CD4-positive, alpha-beta T cell (primary cell): ENCODE measurements around the gene FOXL2. TPM values are rescaled to one million over a fixed set of nuclear protein-coding genes. Genes with fewer than 3 reads are reported as not detected.

Experiments used
- ATAC-seq: fragments of 200-7000 bp; cut with Tn5 transposase; one replicate; pipeline ENCODE4 v1.10.0; 2022; ENCODE audit warnings: mild to moderate bottlenecking; ENCODE audit not compliant: poor library complexity
- CTCF ChIA-PET: fragments of 350-600 bp; sonication (Branson Sonifier 250); formaldehyde crosslinking; loops from one replicate; lab custom pipeline; 2021; ENCODE audit warnings: antibody characterized with exemption, inconsistent platforms; lab: Charles Lee
- POLR2A ChIA-PET: fragments of 350-600 bp; sonication (Branson Sonifier 250); formaldehyde crosslinking; loops from one replicate; lab custom pipeline; 2021; ENCODE audit warnings: antibody characterized with exemption, inconsistent platforms; lab: Charles Lee
- DNase-seq, 14 experiments: peaks; one replicate each; pipeline ENCODE4 v3.0.0-alpha.2; 2013 to 2020; ENCODE audit warnings: mixed read lengths in 2 of 14
- H3K27ac ChIP-seq, 2 donors: one replicate each; pipeline versions ENCODE4 v1.5.1 to v1.7.0; 2013; ENCODE audit warnings: low read length in 2 of 2, low read depth in 1 of 2, mild to moderate bottlenecking in 1 of 2
- H3K27me3 ChIP-seq, 2 experiments: 1 replicate in 1 of 2; 2 replicates in 1 of 2; pipeline versions ENCODE4 v1.6.1 to v1.7.0; 2013; ENCODE audit warnings: low read length in 2 of 2, control low read depth in 1 of 2, mild to moderate bottlenecking in 1 of 2, moderate library complexity in 1 of 2; ENCODE audit not compliant: insufficient read depth in 2 of 2, control insufficient read depth in 1 of 2
- H3K36me3 ChIP-seq: one replicate; pipeline ENCODE4 v1.6.1; 2013; ENCODE audit warnings: low read length, control low read depth; ENCODE audit not compliant: insufficient read depth
- H3K4me1 ChIP-seq: one replicate; pipeline ENCODE4 v1.6.1; 2013; ENCODE audit warnings: low read length, control low read depth; ENCODE audit not compliant: insufficient read depth
- H3K4me3 ChIP-seq: one replicate; pipeline ENCODE4 v1.5.1; 2013; ENCODE audit warnings: mild to moderate bottlenecking, low read length, moderate library complexity
- H3K9me3 ChIP-seq, 2 experiments: 1 replicate in 1 of 2; 2 replicates in 1 of 2; pipeline versions ENCODE4 v1.6.1 to v1.7.0; 2013; ENCODE audit warnings: low read length in 2 of 2, mild to moderate bottlenecking in 2 of 2, control low read depth in 1 of 2, moderate library complexity in 1 of 2; ENCODE audit not compliant: control insufficient read depth in 1 of 2, insufficient read depth in 1 of 2
- H3K27ac Mint-ChIP-seq: one replicate; pipeline ENCODE4 v1.8.0; 2020; ENCODE audit warnings: mixed read lengths
- H3K27me3 Mint-ChIP-seq: one replicate; pipeline ENCODE4 v1.8.0; 2021; ENCODE audit warnings: mixed read lengths
- H3K36me3 Mint-ChIP-seq: one replicate; pipeline ENCODE4 v1.8.0; 2021; ENCODE audit warnings: low read depth, mixed read lengths
- H3K4me1 Mint-ChIP-seq: one replicate; pipeline ENCODE4 v1.8.0; 2021; ENCODE audit warnings: low read depth, mixed read lengths
- H3K4me3 Mint-ChIP-seq: one replicate; pipeline ENCODE4 v1.8.0; 2020; ENCODE audit warnings: mild to moderate bottlenecking, mixed read lengths
- H3K9me3 Mint-ChIP-seq: one replicate; pipeline ENCODE4 v1.8.0; 2020; ENCODE audit warnings: mixed read lengths
- CTCF ChIP-seq: fragments of 200-600 bp; IDR thresholded peaks from one replicate; pipeline ENCODE4 v1.8.0; 2022; ENCODE audit warnings: antibody characterized with exemption, mild to moderate bottlenecking
- intact Hi-C, 2 experiments: fragments of 100-400 bp; cut with DNase I in 1 of 2; cut with micrococcal nuclease in 1 of 2; formaldehyde crosslinking; loops; one replicate each; pipeline versions ENCODE4 v1.15.1 to v1.9.0; 2023 to 2025; cut with DNase I, micrococcal nuclease
- total RNA-seq, 174 experiments: library from RNA in 2 of 174; stranded (reverse) in 2 of 174; gene quantifications; one replicate each; pipeline ENCODE4 v1.2.3 and lab custom pipeline; 2021 to 2026

Gene FOXL2
- total RNA-seq, 2 experiments from 2014 or later = not detected

- Histone ChIP-seq H3K4me3 (no peak overlapping the region), H3K9me3 (no peaks in the 10 kb centered on the region), H3K4me1 (peaks cover 5% of the 10 kb centered on the region), H3K27ac (no peak overlapping the region), H3K36me3 (no peaks in the 10 kb centered on the region), H3K27me3 (peaks cover 0 to 4% of the 10 kb centered on the region in 2 experiments)
- H3K4me1 Mint-ChIP-seq = no peaks in the 10 kb centered on the region
- ChIA-PET CTCF (interaction anchor here (0.8 kb wide), 1 partner anchor 504 kb away, joined by 3 read pairs; no protein-coding TSS in a partner anchor), POLR2A (interaction anchor here (1.8 kb wide), 1 partner anchor 327 kb away, joined by 4 read pairs; the partner anchor contains the start of gene CEP70)
- H3K9me3 Mint-ChIP-seq = no peaks in the 10 kb centered on the region
- ATAC-seq (no peak), DNase-seq (no peak)
- H3K27ac Mint-ChIP-seq = no peak overlapping the region
- H3K27me3 Mint-ChIP-seq = peaks cover 14% of the 10 kb centered on the region
- no peak overlapping the region for H3K4me3 Mint-ChIP-seq
- no peak for TF ChIP-seq CTCF
- intact Hi-C loops = loop anchor here (2.0 to 10.0 kb wide), 4 partner anchors 223 to 739 kb away; no protein-coding TSS in a partner anchor
- H3K36me3 Mint-ChIP-seq = no peaks in the 10 kb centered on the region
Observed at GRCh38 chr3:138921316-138922292, 25.3 kb downstream of the FOXL2 start.

GRCh38 chr3:138919325-138919724 is 27.6 kb downstream of the FOXL2 start:
- ChIA-PET CTCF (interaction anchor here (0.6 to 2.2 kb wide), 3 partner anchors 17 to 220 kb away, joined by 3 to 5 read pairs (median 4); no protein-coding TSS in a partner anchor), POLR2A (no interaction called here)
- Mint-ChIP-seq H3K4me1 (no peaks in the 10 kb centered on the region), H3K9me3 (no peaks in the 10 kb centered on the region), H3K27ac (no peak overlapping the region), H3K4me3 (no peak overlapping the region), H3K36me3 (no peaks in the 10 kb centered on the region), H3K27me3 (peaks cover 14% of the 10 kb centered on the region)
- no peak for ATAC-seq
- Histone ChIP-seq H3K9me3 (no peaks in the 10 kb centered on the region), H3K36me3 (no peaks in the 10 kb centered on the region), H3K4me3 (no peak overlapping the region), H3K27ac (no peak overlapping the region), H3K27me3 (peaks cover 0 to 4% of the 10 kb centered on the region in 2 experiments), H3K4me1 (peaks cover 23% of the 10 kb centered on the region)
- DNase-seq = no peak
- TF ChIP-seq CTCF = no peak
- intact Hi-C loops = loop anchor here (5.0 kb wide), 3 partner anchors 587 to 852 kb away; no protein-coding TSS in a partner anchor

- ChIA-PET CTCF (interaction anchor here (1.0 to 5.2 kb wide), 8 partner anchors 21 to 326 kb away, joined by 3 to 121 read pairs (median 14); partner anchors contain the start of genes CEP70 and PIK3CB), POLR2A (interaction anchor here (0.7 to 2.5 kb wide), 3 partner anchors 218 to 323 kb away, joined by 4 to 49 read pairs (median 8); partner anchors contain the start of gene CEP70)
- Mint-ChIP-seq H3K4me3 (peak overlapping the region; percentile 31), H3K27me3 (peaks cover 9% of the 10 kb centered on the region), H3K27ac (no peak overlapping the region), H3K4me1 (no peaks in the 10 kb centered on the region), H3K9me3 (no peaks in the 10 kb centered on the region), H3K36me3 (no peaks in the 10 kb centered on the region)
- H3K9me3 ChIP-seq = no peaks in the 10 kb centered on the region
- H3K4me1 ChIP-seq = peaks cover 18% of the 10 kb centered on the region
- no peak for DNase-seq
- no peak overlapping the region for H3K4me3 ChIP-seq
- intact Hi-C loops = loop anchor here (2.0 to 5.0 kb wide), 4 partner anchors 585 to 850 kb away; no protein-coding TSS in a partner anchor
- no peaks in the 10 kb centered on the region for H3K36me3 ChIP-seq
- no peak overlapping the region for H3K27ac ChIP-seq
- no peak for TF ChIP-seq CTCF
- peaks cover 0 to 4% of the 10 kb centered on the region in 2 experiments for H3K27me3 ChIP-seq
- ATAC-seq = no peak
Observed at GRCh38 chr3:138916824-138917223, 30.1 kb downstream of the FOXL2 start.
